Pancreas (tissue), 10 donors: ENCODE measurements around the gene MYO7A. TPM values are rescaled to one million over a fixed set of nuclear protein-coding genes. Genes with fewer than 3 reads are reported as not detected.
A peak's percentile ranks its signal among the peaks of the same experiment; 100 is the strongest.

Experiments
- ATAC-seq, 4 donors: fragments of 200-7000 bp; cut with Tn5 transposase; one replicate each; pipeline versions ENCODE4 v1.8.0 to v1.9.1; 2020; ENCODE audit warnings: mild to moderate bottlenecking in 4 of 4, moderate library complexity in 4 of 4
- DNase-seq, 6 donors: peaks; one replicate each; pipeline ENCODE4 v3.0.0-alpha.2; 2020
- FAIRE-seq: peaks from 2 replicates; lab custom pipeline; 2012; peaks lifted over from hg19 to GRCh38; lab: Jason Lieb, UNC
- H3K27ac ChIP-seq, 4 donors: fragments of 200-600 bp; sonication (generic); 1 replicate in 3 of 4; 2 replicates in 1 of 4; pipeline versions ENCODE4 v1.5.0 to v1.8.0; 2020
- H3K27me3 ChIP-seq, 4 donors: fragments of 200-600 bp; one replicate each; pipeline ENCODE4 v1.8.0; 2021
- H3K36me3 ChIP-seq, 3 donors: fragments of 200-600 bp; sonication (generic) in 1 of 3; one replicate each; pipeline versions ENCODE4 v1.5.0 to v1.8.0; 2020 to 2021
- H3K4me1 ChIP-seq, 3 donors: fragments of 200-600 bp; one replicate each; pipeline ENCODE4 v1.8.0; 2021
- H3K4me3 ChIP-seq, 4 donors: fragments of 200-600 bp; sonication (generic) in 2 of 4; one replicate each; pipeline versions ENCODE4 v1.5.0 to v1.8.0; 2020 to 2021
- H3K9me3 ChIP-seq, 4 donors: fragments of 200-600 bp; one replicate each; pipeline ENCODE4 v1.8.0; 2021
- WGBS, 2 donors: extraction: QIAGEN DNeasy Blood & Tissue Kit; methylation state at CpG; one replicate each; pipeline ENCODE4 v1.1.7; 2013; 5-methylcytosine and 5-hydroxymethylcytosine counted together
- intact Hi-C, 3 donors: fragments of 100-400 bp; cut with DNase I; formaldehyde crosslinking; loops; one replicate each; pipeline versions ENCODE4 v1.11.1 to v1.14.2; 2022
- polyA plus RNA-seq, 2 donors: library from polyadenylated mRNA; stranded (reverse); fragments of 200-250 nt; gene quantifications; one replicate each; pipeline ENCODE4 v1.2.3, GENCODE V29; 2013
- total RNA-seq, 6 donors: library from RNA; stranded (reverse); fragmentation: NEBNext Ultra II Directional in 4 of 6; extraction: Animal tissue kit (Norgen Biotek cat#: 25700) in 4 of 6; gene quantifications; one replicate each; pipeline versions ENCODE4 v1.2.1 to v1.2.4, GENCODE V29; 2021 to 2023
- TF ChIP-seq, protein P1 (sequence below), 4 donors: fragments of 200-600 bp; sonication (generic) in 3 of 4; IDR thresholded peaks; one replicate each; pipeline versions ENCODE4 v1.5.0 to v1.8.0; 2021; ENCODE audit warnings: antibody characterized with exemption in 4 of 4
- donor health status: healthy with polysubstance abuse.
- donor health status: DM: no; HTN: no; CAD: no; lungs with moderate emphysema.
- donor health status: DM: no; HTN: no; CAD: no.
- donor health status: control.
- donor health status: control.
- donor health status: Bipolar disorder and iron deficiency.
- donor health status: DM: yes; HTN: yes; CAD: no.
- donor health status: DM: no; HTN: no; CAD: no.
- donor health status: DM: no; HTN: no; CAD: no.
- donor health status: DM: yes; HTN: yes; CAD: no.

MYO7A gene
- total and polyA plus RNA-seq, 8 donors = 3.8 to 13.3 (median 7.1) TPM

GRCh38 chr11:77249427-77249826 is 121.4 kb downstream of the MYO7A start:
- ATAC-seq (no peak), FAIRE-seq (no peak)

DNA sequence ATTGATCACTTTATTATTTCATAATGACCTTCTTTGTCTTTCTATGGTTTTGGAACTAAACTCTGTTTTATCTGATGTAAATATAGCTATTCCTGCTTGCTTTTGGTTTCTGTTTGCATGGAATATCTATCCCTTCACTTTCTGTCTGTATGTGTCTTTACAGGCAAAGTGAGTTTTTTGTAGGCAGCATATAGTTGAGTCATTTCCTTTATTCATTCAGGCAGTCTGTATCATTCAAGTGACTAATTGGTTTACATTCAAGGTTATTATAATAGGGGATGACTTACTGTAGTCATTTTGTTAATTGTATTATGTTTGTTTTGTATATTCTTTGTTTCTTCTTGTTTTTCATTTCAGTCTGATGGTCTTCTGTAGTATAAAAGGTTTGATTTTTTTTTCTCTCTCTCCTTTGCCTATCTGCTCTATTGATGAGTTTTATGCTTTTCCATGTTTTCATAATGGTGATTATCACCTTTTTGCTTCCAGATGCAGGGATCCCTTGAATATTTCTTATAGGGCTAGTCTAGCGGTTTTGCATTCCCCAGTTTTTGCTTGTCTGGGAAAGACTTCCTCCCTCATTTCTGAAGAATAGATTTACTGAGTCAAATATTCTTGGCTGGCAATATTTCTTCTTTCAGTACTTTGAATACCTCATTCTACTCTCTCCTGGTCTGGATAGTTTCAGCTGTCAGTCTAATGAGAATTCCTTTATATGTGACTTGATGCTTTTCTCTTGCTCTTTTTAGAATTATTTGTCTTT is 123.0 kb downstream of the MYO7A start:
- H3K4me1 ChIP-seq = no peaks in the 10 kb centered on the region
- no peaks in the 10 kb centered on the region for H3K9me3 ChIP-seq
- H3K4me3 ChIP-seq = no peak overlapping the region
- H3K27me3 ChIP-seq = no peaks in the 10 kb centered on the region
- WGBS, 2 donors = 93 to 97% methylated on average over 1 of the region's 1 CpG
- TF ChIP-seq, protein P1, sequence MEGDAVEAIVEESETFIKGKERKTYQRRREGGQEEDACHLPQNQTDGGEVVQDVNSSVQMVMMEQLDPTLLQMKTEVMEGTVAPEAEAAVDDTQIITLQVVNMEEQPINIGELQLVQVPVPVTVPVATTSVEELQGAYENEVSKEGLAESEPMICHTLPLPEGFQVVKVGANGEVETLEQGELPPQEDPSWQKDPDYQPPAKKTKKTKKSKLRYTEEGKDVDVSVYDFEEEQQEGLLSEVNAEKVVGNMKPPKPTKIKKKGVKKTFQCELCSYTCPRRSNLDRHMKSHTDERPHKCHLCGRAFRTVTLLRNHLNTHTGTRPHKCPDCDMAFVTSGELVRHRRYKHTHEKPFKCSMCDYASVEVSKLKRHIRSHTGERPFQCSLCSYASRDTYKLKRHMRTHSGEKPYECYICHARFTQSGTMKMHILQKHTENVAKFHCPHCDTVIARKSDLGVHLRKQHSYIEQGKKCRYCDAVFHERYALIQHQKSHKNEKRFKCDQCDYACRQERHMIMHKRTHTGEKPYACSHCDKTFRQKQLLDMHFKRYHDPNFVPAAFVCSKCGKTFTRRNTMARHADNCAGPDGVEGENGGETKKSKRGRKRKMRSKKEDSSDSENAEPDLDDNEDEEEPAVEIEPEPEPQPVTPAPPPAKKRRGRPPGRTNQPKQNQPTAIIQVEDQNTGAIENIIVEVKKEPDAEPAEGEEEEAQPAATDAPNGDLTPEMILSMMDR (IDR thresholded peaks at IDR 0.05) = no peak
- FAIRE-seq (no peak), DNase-seq (no peak), ATAC-seq (no peak)
- no peak overlapping the region for H3K27ac ChIP-seq
- no peaks in the 10 kb centered on the region for H3K36me3 ChIP-seq
- intact Hi-C loops = no loop called here

More at GRCh38 chr11:77249427-77249826, 121.4 kb downstream of the MYO7A start:
- no peaks in the 10 kb centered on the region for H3K9me3 ChIP-seq
- TF ChIP-seq, protein P1 (IDR thresholded peaks at IDR 0.05) = no peak
- H3K27ac ChIP-seq = no peak overlapping the region
- H3K36me3 ChIP-seq = no peaks in the 10 kb centered on the region
- H3K4me1 ChIP-seq = peaks cover 0 to 3% (median 0%) of the 10 kb centered on the region in 3 donors
- no peak overlapping the region for H3K4me3 ChIP-seq
- H3K27me3 ChIP-seq = no peaks in the 10 kb centered on the region
- intact Hi-C loops = no loop called here
- DNase-seq = no peak
- WGBS, 2 donors = 89 to 94% methylated on average over 3 of the region's 3 CpGs

GRCh38 chr11:77252555-77253270 is 124.7 kb downstream of the MYO7A start:
- H3K4me1 ChIP-seq = no peaks in the 10 kb centered on the region
- H3K4me3 ChIP-seq = no peak overlapping the region
- no peaks in the 10 kb centered on the region for H3K36me3 ChIP-seq
- no peak overlapping the region for H3K27ac ChIP-seq
- FAIRE-seq (no peak), DNase-seq (peak in 1 of 6 donors; percentile 6), ATAC-seq (peak; percentile 53 to 96 (median 72))
- intact Hi-C loops = no loop called here
- no peaks in the 10 kb centered on the region for H3K27me3 ChIP-seq
- H3K9me3 ChIP-seq = no peaks in the 10 kb centered on the region
- WGBS, 2 donors = 65 to 73% methylated on average over 3 of the region's 3 CpGs
- TF ChIP-seq, protein P1 (IDR thresholded peaks at IDR 0.05) = no peak

- ATAC-seq (no peak), FAIRE-seq (no peak), DNase-seq (no peak)
- Histone ChIP-seq H3K27me3 (no peaks in the 10 kb centered on the region), H3K4me1 (no peaks in the 10 kb centered on the region), H3K9me3 (no peaks in the 10 kb centered on the region), H3K36me3 (no peaks in the 10 kb centered on the region), H3K4me3 (no peak overlapping the region), H3K27ac (no peak overlapping the region)
- intact Hi-C loops = no loop called here
- 83 to 88% methylated on average over 1 of the region's 1 CpG for WGBS, 2 donors
- TF ChIP-seq, protein P1 (IDR thresholded peaks at IDR 0.05) = no peak
Observed at GRCh38 chr11:77253690-77254089, 125.6 kb downstream of the MYO7A start.
